T-cell (primary cell): ENCODE results near the gene RTL1. TPM values are rescaled to one million over a fixed set of nuclear protein-coding genes. Genes with fewer than 3 reads are reported as not detected.

Source experiments
- ATAC-seq, 4 experiments: fragments of 200-7000 bp in 3 of 4; fragments of 150-1000 bp in 1 of 4; cut with Tn5 transposase; replicated peaks in 1 of 4; 1 replicate in 3 of 4; 2 replicates in 1 of 4; pipeline ENCODE4 v1.10.0; 2021; ENCODE audit warnings: moderate library complexity in 3 of 4, mild to moderate bottlenecking in 2 of 4, moderate number of reproducible peaks in 1 of 4
- CTCF ChIA-PET, 2 donors: fragments of 300-600 bp; sonication (Branson Sonifier 250); formaldehyde crosslinking; loops; one replicate each; lab custom pipeline; 2022; ENCODE audit warnings: antibody characterized with exemption in 2 of 2; lab: Charles Lee
- POLR2A ChIA-PET, 2 donors: fragments of 300-600 bp; sonication (Branson Sonifier 250); formaldehyde crosslinking; loops; one replicate each; lab custom pipeline; 2022; ENCODE audit warnings: antibody characterized with exemption in 2 of 2; lab: Charles Lee
- DNase-seq, 35 experiments: peaks; one replicate each; pipeline versions ENCODE4 v3.0.0 to v3.0.0-alpha.2; 2013 to 2023
- H3K27ac ChIP-seq: one replicate; pipeline ENCODE4 v1.5.1; 2013; ENCODE audit warnings: low read length
- H3K27me3 ChIP-seq, 2 experiments: replicated peaks in 1 of 2; 1 replicate in 1 of 2; 2 replicates in 1 of 2; pipeline versions ENCODE4 v1.6.1 to v1.7.0; 2013; ENCODE audit warnings: low read length in 1 of 2, mixed read lengths in 1 of 2; ENCODE audit not compliant: control insufficient read depth in 2 of 2, insufficient read depth in 2 of 2; ENCODE audit errors: extremely low read depth in 1 of 2
- H3K36me3 ChIP-seq, 2 donors: 1 replicate in 1 of 2; 2 replicates in 1 of 2; pipeline versions ENCODE4 v1.6.1 to v1.7.0; 2013; ENCODE audit warnings: low read length in 1 of 2; ENCODE audit not compliant: control insufficient read depth in 2 of 2, insufficient read depth in 1 of 2; ENCODE audit errors: extremely low read depth in 1 of 2
- H3K4me1 ChIP-seq, 2 experiments: 1 replicate in 1 of 2; 2 replicates in 1 of 2; pipeline versions ENCODE4 v1.6.1 to v1.7.0; 2013; ENCODE audit warnings: low read length in 2 of 2, mixed read lengths in 1 of 2; ENCODE audit not compliant: insufficient read depth in 2 of 2, control insufficient read depth in 1 of 2; ENCODE audit errors: extremely low read depth in 1 of 2
- H3K4me3 ChIP-seq, 2 donors: 1 replicate in 1 of 2; 2 replicates in 1 of 2; pipeline versions ENCODE4 v1.5.1 to v1.7.0; 2013; ENCODE audit warnings: mild to moderate bottlenecking in 2 of 2, low read length in 1 of 2, moderate library complexity in 1 of 2; ENCODE audit not compliant: control insufficient read depth in 1 of 2; ENCODE audit errors: extremely low read depth in 1 of 2
- H3K9me3 ChIP-seq: 2 replicates; pipeline ENCODE4 v1.7.0; 2013
- H3K27ac Mint-ChIP-seq, 2 donors: one replicate each; pipeline ENCODE4 v1.8.0; 2020 to 2021; ENCODE audit warnings: mild to moderate bottlenecking in 2 of 2, mixed read lengths in 2 of 2
- H3K27me3 Mint-ChIP-seq, 2 donors: one replicate each; pipeline ENCODE4 v1.8.0; 2021 to 2022; ENCODE audit warnings: mixed read lengths in 2 of 2
- H3K36me3 Mint-ChIP-seq: one replicate; pipeline ENCODE4 v1.8.0; 2021; ENCODE audit warnings: mixed read lengths
- H3K4me1 Mint-ChIP-seq, 3 donors: one replicate each; pipeline ENCODE4 v1.8.0; 2020 to 2022; ENCODE audit warnings: mixed read lengths in 3 of 3, mild to moderate bottlenecking in 1 of 3
- H3K4me3 Mint-ChIP-seq, 3 donors: one replicate each; pipeline ENCODE4 v1.8.0; 2020 to 2022; ENCODE audit warnings: mild to moderate bottlenecking in 3 of 3, mixed read lengths in 3 of 3, moderate library complexity in 3 of 3
- H3K9me3 Mint-ChIP-seq, 3 donors: one replicate each; pipeline ENCODE4 v1.8.0; 2020 to 2022; ENCODE audit warnings: mixed read lengths in 3 of 3
- WGBS: methylation state at CpG from one replicate; pipeline ENCODE4 v1.1.5; 2013; ENCODE audit warnings: missing lambda C conversion rate; ENCODE audit not compliant: insufficient coverage; 5-methylcytosine and 5-hydroxymethylcytosine counted together
- total RNA-seq, 35 experiments: library from RNA in 6 of 35; stranded (reverse) in 6 of 35; fragments of 120-200 nt in 1 of 35; gene quantifications; one replicate each; pipeline versions ENCODE4 v1.2.1 to v1.2.4 and lab custom pipeline; 2013 to 2026

Gene RTL1
- total RNA-seq, 5 donors from 2014 or later (not counting 1 experiment from before 2014, with no cell fraction given) = not detected

- Mint-ChIP-seq H3K9me3 (no peaks in the 10 kb centered on the region), H3K4me1 (peaks cover 0 to 5% (median 0%) of the 10 kb centered on the region in 3 donors), H3K4me3 (no peak overlapping the region), H3K27ac (no peak overlapping the region), H3K36me3 (no peaks in the 10 kb centered on the region), H3K27me3 (peaks cover 0 to 2% of the 10 kb centered on the region in 2 donors)
- Histone ChIP-seq H3K4me3 (no peak overlapping the region), H3K27me3 (peaks cover 0 to 22% of the 10 kb centered on the region in 2 experiments), H3K4me1 (no peaks in the 10 kb centered on the region), H3K36me3 (no peaks in the 10 kb centered on the region), H3K27ac (no peak overlapping the region), H3K9me3 (no peaks in the 10 kb centered on the region)
- WGBS = 60% methylated on average over 1 of the region's 13 CpGs
- no peak for ATAC-seq
- CTCF ChIA-PET = no interaction called here
- POLR2A ChIA-PET = no interaction called here
- no peak for DNase-seq
Observed at GRCh38 chr14:100867631-100868315, 35.7 kb downstream of the RTL1 start.

GRCh38 chr14:100866666-100867630, 36.6 kb downstream of the RTL1 start:
- H3K27me3 ChIP-seq = peaks cover 0 to 26% of the 10 kb centered on the region in 2 experiments
- DNase-seq = no peak
- H3K36me3 Mint-ChIP-seq = no peaks in the 10 kb centered on the region
- WGBS = 83% methylated on average over 8 of the region's 18 CpGs
- ChIA-PET CTCF (no interaction called here), POLR2A (no interaction called here)
- no peaks in the 10 kb centered on the region for H3K9me3 Mint-ChIP-seq
- no peaks in the 10 kb centered on the region for H3K4me1 ChIP-seq
- H3K27ac ChIP-seq = no peak overlapping the region
- H3K27ac Mint-ChIP-seq = no peak overlapping the region
- H3K27me3 Mint-ChIP-seq = peaks cover 0 to 2% of the 10 kb centered on the region in 2 donors
- H3K9me3 ChIP-seq = no peaks in the 10 kb centered on the region
- H3K4me3 ChIP-seq = no peak overlapping the region
- H3K4me1 Mint-ChIP-seq = peaks cover 0 to 2% (median 0%) of the 10 kb centered on the region in 3 donors
- ATAC-seq = no peak
- no peak overlapping the region for H3K4me3 Mint-ChIP-seq
- no peaks in the 10 kb centered on the region for H3K36me3 ChIP-seq

- no peak for DNase-seq
- Histone ChIP-seq H3K4me1 (no peaks in the 10 kb centered on the region), H3K9me3 (no peaks in the 10 kb centered on the region), H3K27ac (no peak overlapping the region), H3K27me3 (peaks cover 0 to 34% of the 10 kb centered on the region in 2 experiments), H3K4me3 (no peak overlapping the region), H3K36me3 (no peaks in the 10 kb centered on the region)
- no peaks in the 10 kb centered on the region for H3K36me3 Mint-ChIP-seq
- no peak overlapping the region for H3K27ac Mint-ChIP-seq
- WGBS = 80% methylated on average over 11 of the region's 22 CpGs
- H3K27me3 Mint-ChIP-seq = peaks cover 0 to 2% of the 10 kb centered on the region in 2 donors
- CTCF ChIA-PET = no interaction called here
- H3K9me3 Mint-ChIP-seq = no peaks in the 10 kb centered on the region
- no peak overlapping the region for H3K4me3 Mint-ChIP-seq
- POLR2A ChIA-PET = no interaction called here
- ATAC-seq = no peak
- no peaks in the 10 kb centered on the region for H3K4me1 Mint-ChIP-seq
Observed at GRCh38 chr14:100865682-100866591, 37.6 kb downstream of the RTL1 start.

GRCh38 chr14:100864960-100865681, 38.4 kb downstream of the RTL1 start:
- Histone ChIP-seq H3K9me3 (no peaks in the 10 kb centered on the region), H3K4me3 (no peak overlapping the region), H3K4me1 (no peaks in the 10 kb centered on the region), H3K36me3 (no peaks in the 10 kb centered on the region), H3K27me3 (peaks cover 0 to 40% of the 10 kb centered on the region in 2 experiments), H3K27ac (no peak overlapping the region)
- no peak for ATAC-seq
- POLR2A ChIA-PET = no interaction called here
- WGBS = 87% methylated on average over 7 of the region's 9 CpGs
- Mint-ChIP-seq H3K4me1 (no peaks in the 10 kb centered on the region), H3K4me3 (no peak overlapping the region), H3K36me3 (no peaks in the 10 kb centered on the region), H3K27me3 (peaks cover 0 to 6% of the 10 kb centered on the region in 2 donors), H3K9me3 (no peaks in the 10 kb centered on the region), H3K27ac (no peak overlapping the region)
- DNase-seq = no peak
- CTCF ChIA-PET = no interaction called here

- POLR2A ChIA-PET = no interaction called here
- H3K4me1 Mint-ChIP-seq = no peaks in the 10 kb centered on the region
- Histone ChIP-seq H3K4me1 (no peaks in the 10 kb centered on the region), H3K27me3 (peaks cover 0 to 48% of the 10 kb centered on the region in 2 experiments), H3K27ac (no peak overlapping the region), H3K9me3 (no peaks in the 10 kb centered on the region), H3K4me3 (no peak overlapping the region), H3K36me3 (no peaks in the 10 kb centered on the region)
- no peaks in the 10 kb centered on the region for H3K9me3 Mint-ChIP-seq
- H3K27me3 Mint-ChIP-seq = peaks cover 0 to 12% of the 10 kb centered on the region in 2 donors
- CTCF ChIA-PET = no interaction called here
- DNase-seq (no peak), ATAC-seq (no peak)
- no peaks in the 10 kb centered on the region for H3K36me3 Mint-ChIP-seq
- H3K4me3 Mint-ChIP-seq = no peak overlapping the region
- H3K27ac Mint-ChIP-seq = no peak overlapping the region
- 81% methylated on average over 10 of the region's 10 CpGs for WGBS
Observed at GRCh38 chr14:100864206-100864605, 39.3 kb downstream of the RTL1 start.
